Prostate gland (tissue), 2 donors: Measurements from ENCODE around the gene ASPG. TPM values are rescaled to one million over a fixed set of nuclear protein-coding genes. Genes with fewer than 3 reads are reported as not detected.

Experiments
- DNase-seq: peaks from one replicate; pipeline ENCODE4 v3.0.0-alpha.2; 2019; ENCODE audit warnings: low spot score
- H3K27ac ChIP-seq, 2 donors: fragments of 200-600 bp; sonication (generic); 2 replicates each; pipeline ENCODE4 v1.5.1; 2017 to 2019
- H3K27me3 ChIP-seq: fragments of 200-600 bp; sonication (generic); replicated peaks from 2 replicates; pipeline ENCODE4 v1.5.1; 2019; ENCODE audit not compliant: insufficient read depth
- H3K36me3 ChIP-seq, 2 donors: fragments of 200-600 bp; sonication (generic); 1 replicate in 1 of 2; 2 replicates in 1 of 2; pipeline versions ENCODE4 v1.5.1 to v1.8.1; 2017 to 2019
- H3K4me1 ChIP-seq: fragments of 200-600 bp; sonication (generic); replicated peaks from 2 replicates; pipeline ENCODE4 v1.5.1; 2019
- H3K4me3 ChIP-seq, 2 donors: fragments of 200-600 bp; sonication (generic); 2 replicates each; pipeline ENCODE4 v1.5.1; 2017 to 2019
- H3K9me3 ChIP-seq: fragments of 200-600 bp; sonication (generic); 2 replicates; pipeline ENCODE4 v1.5.1; 2017
- POLR2A ChIP-seq: fragments of 450-650 bp; IDR thresholded peaks from one replicate; pipeline ENCODE4 v1.6.1; 2016; ENCODE audit warnings: antibody characterized with exemption, mild to moderate bottlenecking
- POLR2AphosphoS5 ChIP-seq: sonication (generic); formaldehyde crosslinking; IDR thresholded peaks from one replicate; pipeline ENCODE4 v1.6.1; 2017; ENCODE audit warnings: antibody characterized with exemption
- WGBS: methylation state at CpG from one replicate; pipeline ENCODE4 v1.1.5; 2018; 5-methylcytosine and 5-hydroxymethylcytosine counted together
- intact Hi-C: fragments of 100-400 bp; cut with DNase I; formaldehyde crosslinking; loops from one replicate; pipeline ENCODE4 v1.14.2; 2022
- total RNA-seq, 2 donors: library from RNA; depleted of rRNA; stranded (reverse); fragments of >200 nt; gene quantifications; one replicate each; pipeline ENCODE4 v1.1.0, GENCODE V29; 2016
- TF ChIP-seq, protein P1 (sequence below), 4 experiments: fragments of 200-600 bp in 2 of 4; fragments of 450-650 bp in 2 of 4; sonication (generic) in 2 of 4; IDR thresholded peaks; 1 replicate in 3 of 4; 2 replicates in 1 of 4; pipeline ENCODE4 v1.5.1; 2016 to 2019; ENCODE audit warnings: antibody characterized with exemption in 4 of 4, mild to moderate bottlenecking in 2 of 4, moderate library complexity in 2 of 4

The ASPG gene
- total RNA-seq, 2 donors from 2014 or later = 2.3 TPM; not detected in 1

DNA sequence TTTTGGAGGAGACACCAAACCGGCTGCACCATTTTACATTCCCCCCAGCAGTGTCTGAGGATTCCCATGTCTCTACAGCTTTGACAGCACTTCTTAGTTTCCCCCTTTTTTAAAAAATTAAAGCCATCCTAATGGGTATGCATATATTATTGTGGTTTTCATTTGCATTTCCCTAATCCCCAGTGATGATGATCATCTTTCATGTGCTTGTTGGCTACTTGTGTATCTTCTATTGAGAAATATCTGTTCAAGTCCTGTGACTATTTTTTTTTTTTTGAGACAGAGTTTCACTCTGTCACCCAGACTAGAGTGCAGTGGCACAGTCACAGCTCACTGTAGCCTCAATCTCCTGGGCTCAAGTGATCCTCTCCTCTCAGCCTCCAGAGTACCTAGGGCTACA, 23.2 kb upstream of the ASPG start:
- WGBS = 89% methylated on average over 1 of the region's 1 CpG
- Histone ChIP-seq H3K4me1 (no peaks in the 10 kb centered on the region), H3K27ac (no peak overlapping the region), H3K27me3 (no peaks in the 10 kb centered on the region), H3K9me3 (no peaks in the 10 kb centered on the region), H3K36me3 (no peaks in the 10 kb centered on the region), H3K4me3 (no peak overlapping the region)
- no peak for DNase-seq
- TF ChIP-seq POLR2A (no peak), POLR2AphosphoS5 (no peak)
- TF ChIP-seq, protein P1, sequence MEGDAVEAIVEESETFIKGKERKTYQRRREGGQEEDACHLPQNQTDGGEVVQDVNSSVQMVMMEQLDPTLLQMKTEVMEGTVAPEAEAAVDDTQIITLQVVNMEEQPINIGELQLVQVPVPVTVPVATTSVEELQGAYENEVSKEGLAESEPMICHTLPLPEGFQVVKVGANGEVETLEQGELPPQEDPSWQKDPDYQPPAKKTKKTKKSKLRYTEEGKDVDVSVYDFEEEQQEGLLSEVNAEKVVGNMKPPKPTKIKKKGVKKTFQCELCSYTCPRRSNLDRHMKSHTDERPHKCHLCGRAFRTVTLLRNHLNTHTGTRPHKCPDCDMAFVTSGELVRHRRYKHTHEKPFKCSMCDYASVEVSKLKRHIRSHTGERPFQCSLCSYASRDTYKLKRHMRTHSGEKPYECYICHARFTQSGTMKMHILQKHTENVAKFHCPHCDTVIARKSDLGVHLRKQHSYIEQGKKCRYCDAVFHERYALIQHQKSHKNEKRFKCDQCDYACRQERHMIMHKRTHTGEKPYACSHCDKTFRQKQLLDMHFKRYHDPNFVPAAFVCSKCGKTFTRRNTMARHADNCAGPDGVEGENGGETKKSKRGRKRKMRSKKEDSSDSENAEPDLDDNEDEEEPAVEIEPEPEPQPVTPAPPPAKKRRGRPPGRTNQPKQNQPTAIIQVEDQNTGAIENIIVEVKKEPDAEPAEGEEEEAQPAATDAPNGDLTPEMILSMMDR (IDR thresholded peaks at IDR 0.05) = no peak
- intact Hi-C loops = no loop called here

GRCh38 chr14:104064003-104064402, 21.5 kb upstream of the ASPG start:
- no peaks in the 10 kb centered on the region for H3K9me3 ChIP-seq
- no peaks in the 10 kb centered on the region for H3K36me3 ChIP-seq
- no peak overlapping the region for H3K27ac ChIP-seq
- peaks cover 4% of the 10 kb centered on the region for H3K27me3 ChIP-seq
- no peak for TF ChIP-seq POLR2A
- TF ChIP-seq POLR2AphosphoS5 = no peak
- TF ChIP-seq, protein P1 (IDR thresholded peaks at IDR 0.05) = no peak
- 70% methylated on average over 10 of the region's 10 CpGs for WGBS
- intact Hi-C loops = no loop called here
- H3K4me3 ChIP-seq = no peak overlapping the region
- no peaks in the 10 kb centered on the region for H3K4me1 ChIP-seq
- no peak for DNase-seq

DNA sequence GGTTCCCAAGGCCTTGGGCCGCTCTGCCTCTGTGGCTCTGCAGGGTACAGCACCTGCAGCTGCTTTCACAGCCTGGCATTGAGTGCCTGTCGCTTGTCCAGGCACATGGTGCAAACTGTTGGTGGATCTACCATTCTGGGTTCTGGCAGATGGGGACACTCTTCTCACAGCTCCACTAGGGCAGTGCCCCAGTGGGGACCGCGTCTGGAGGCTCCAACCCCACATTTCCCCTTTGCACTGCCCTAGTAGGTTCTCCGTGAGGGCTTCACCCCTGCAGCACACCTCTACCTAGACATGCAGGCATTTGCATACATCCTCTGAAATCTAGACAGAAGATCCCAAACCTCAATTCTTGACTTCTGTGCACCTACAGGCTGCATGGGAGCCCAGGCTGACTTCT, 19.2 kb upstream of the ASPG start:
- Histone ChIP-seq H3K36me3 (no peaks in the 10 kb centered on the region), H3K9me3 (no peaks in the 10 kb centered on the region), H3K4me3 (no peak overlapping the region), H3K4me1 (no peaks in the 10 kb centered on the region), H3K27me3 (peaks cover 6% of the 10 kb centered on the region), H3K27ac (no peak overlapping the region)
- WGBS = 96% methylated on average over 5 of the region's 5 CpGs
- TF ChIP-seq, protein P1 (IDR thresholded peaks at IDR 0.05) = no peak
- TF ChIP-seq POLR2AphosphoS5 (no peak), POLR2A (no peak)
- no peak for DNase-seq
- intact Hi-C loops = no loop called here

DNA sequence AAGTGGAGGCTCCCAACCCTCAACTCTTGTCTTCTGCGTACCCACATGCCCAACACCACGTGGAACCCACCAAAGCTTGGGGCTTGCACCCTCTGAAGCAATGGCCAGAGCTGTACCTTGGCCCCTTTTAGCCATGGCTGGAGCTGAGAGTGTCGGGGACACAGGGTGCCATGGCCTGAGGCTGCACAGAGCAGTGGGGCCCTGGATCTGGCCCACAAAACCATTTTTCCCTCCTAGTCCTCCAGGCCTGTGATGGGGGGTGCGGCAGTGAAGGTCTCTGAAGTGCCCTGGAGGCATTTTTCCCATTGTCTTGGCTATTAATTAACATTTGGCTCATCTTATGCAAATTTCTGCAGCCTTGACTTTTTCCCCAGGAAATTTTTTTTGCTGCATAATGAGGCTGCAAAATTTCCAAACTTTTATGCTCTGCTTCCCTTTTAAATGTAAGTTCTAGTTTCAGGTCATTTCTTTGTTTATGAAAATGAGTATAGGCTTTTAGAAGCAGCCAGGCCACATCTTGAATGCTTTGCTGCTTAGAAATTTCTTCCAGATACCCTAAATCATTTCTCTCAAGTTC, 18.7 kb upstream of the ASPG start:
- Histone ChIP-seq H3K36me3 (no peaks in the 10 kb centered on the region), H3K27ac (no peak overlapping the region), H3K9me3 (no peaks in the 10 kb centered on the region), H3K27me3 (peaks cover 6% of the 10 kb centered on the region), H3K4me1 (no peaks in the 10 kb centered on the region), H3K4me3 (no peak overlapping the region)
- intact Hi-C loops = no loop called here
- TF ChIP-seq, protein P1 (IDR thresholded peaks at IDR 0.05) = no peak
- TF ChIP-seq POLR2AphosphoS5 (no peak), POLR2A (no peak)
- 82% methylated on average over 4 of the region's 4 CpGs for WGBS
- DNase-seq = no peak

GRCh38 chr14:104069541-104069940, 16.0 kb upstream of the ASPG start:
- H3K9me3 ChIP-seq = no peaks in the 10 kb centered on the region
- H3K36me3 ChIP-seq = no peaks in the 10 kb centered on the region
- DNase-seq = no peak
- no peak overlapping the region for H3K27ac ChIP-seq
- intact Hi-C loops = no loop called here
- H3K4me1 ChIP-seq = no peaks in the 10 kb centered on the region
- TF ChIP-seq POLR2A (no peak), POLR2AphosphoS5 (no peak)
- H3K4me3 ChIP-seq = no peak overlapping the region
- WGBS = 68% methylated on average over 7 of the region's 7 CpGs
- H3K27me3 ChIP-seq = peaks cover 6% of the 10 kb centered on the region
